DMS114 treated with DMSO at 0.1 percent for 48 hours (cell line): ENCODE measurements around the gene DGKD.

Experiments used
- DNase-seq: peaks from one replicate; lab custom pipeline; 2025; ENCODE audit not compliant: unreplicated experiment; lab: John Stamatoyannopoulos, UW

Gene DGKD

GRCh38 chr2:233492078-233492477 is 137.8 kb downstream of the DGKD start:
- no peak for DNase-seq

- no peak for DNase-seq
Observed at GRCh38 chr2:233492751-233493150, 138.5 kb downstream of the DGKD start.

DNA sequence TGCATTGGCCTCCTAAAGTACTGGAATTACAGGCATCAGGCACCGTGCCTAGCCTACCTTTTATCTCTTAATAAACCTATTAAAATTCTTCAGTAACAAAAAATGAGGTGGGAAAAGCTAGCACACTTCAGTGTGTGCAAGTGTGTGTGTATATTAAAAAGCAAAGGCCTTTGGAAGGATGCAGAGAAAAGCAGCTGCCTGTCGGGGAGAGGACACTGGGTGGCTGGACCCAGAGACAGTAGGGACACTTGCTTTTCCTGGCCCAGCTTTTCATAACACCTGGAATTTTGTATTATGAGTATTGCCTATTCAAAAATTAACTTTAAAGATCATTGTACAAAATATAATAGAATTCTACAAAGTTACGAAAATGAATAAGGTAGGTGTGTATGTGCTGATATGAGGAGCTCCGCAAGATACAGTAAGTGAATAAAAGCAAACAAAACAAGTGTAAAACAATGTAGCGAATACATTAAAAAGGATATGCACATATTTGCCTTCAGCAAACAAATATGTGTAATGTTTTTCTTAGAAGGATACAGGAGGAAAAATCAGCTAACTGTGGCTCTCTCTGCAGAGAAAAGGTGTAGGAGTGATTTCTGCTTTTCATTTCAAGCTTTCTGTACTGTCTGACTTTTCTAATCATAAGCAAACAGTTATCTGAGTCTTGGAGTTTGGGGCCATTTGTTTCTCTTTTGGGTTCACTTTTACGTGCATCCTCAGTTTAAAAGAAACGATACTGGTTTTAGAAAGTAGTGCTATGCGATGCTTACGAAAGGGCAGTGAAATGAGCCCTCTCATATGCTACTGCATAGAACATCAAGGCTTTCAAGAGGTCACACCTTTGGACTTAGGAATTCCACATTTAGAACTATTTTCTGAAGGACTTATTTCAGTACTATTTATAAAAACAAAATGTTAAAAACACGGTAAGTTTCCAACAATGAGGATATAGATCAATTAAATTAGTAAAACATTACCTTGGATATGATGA is 141.5 kb downstream of the DGKD start:
- DNase-seq: no peak

GRCh38 chr2:233497692-233498091 is 143.4 kb downstream of the DGKD start:
- DNase-seq: no peak

GRCh38 chr2:233498126-233498525 is 143.8 kb downstream of the DGKD start:
- DNase-seq: no peak

DNA sequence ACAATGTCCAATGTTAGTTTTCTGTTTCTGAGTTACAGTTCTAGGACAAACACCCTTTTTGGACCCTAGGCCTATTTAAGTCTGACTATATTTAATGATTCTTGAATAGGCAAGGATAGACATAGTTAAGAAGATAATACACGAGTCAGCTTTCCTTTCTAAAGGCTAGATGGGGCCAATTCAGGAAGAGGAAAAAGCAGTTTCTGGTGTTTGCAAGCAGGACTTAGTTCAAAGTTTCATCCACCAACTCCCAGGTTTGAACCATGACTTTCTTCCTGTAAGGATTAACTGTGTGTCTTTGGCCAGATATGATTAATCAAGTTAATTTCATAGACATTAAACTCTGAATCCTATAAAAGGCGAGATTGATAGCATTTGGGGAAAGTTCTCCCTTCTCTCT is 145.6 kb downstream of the DGKD start:
- no peak for DNase-seq

DNA sequence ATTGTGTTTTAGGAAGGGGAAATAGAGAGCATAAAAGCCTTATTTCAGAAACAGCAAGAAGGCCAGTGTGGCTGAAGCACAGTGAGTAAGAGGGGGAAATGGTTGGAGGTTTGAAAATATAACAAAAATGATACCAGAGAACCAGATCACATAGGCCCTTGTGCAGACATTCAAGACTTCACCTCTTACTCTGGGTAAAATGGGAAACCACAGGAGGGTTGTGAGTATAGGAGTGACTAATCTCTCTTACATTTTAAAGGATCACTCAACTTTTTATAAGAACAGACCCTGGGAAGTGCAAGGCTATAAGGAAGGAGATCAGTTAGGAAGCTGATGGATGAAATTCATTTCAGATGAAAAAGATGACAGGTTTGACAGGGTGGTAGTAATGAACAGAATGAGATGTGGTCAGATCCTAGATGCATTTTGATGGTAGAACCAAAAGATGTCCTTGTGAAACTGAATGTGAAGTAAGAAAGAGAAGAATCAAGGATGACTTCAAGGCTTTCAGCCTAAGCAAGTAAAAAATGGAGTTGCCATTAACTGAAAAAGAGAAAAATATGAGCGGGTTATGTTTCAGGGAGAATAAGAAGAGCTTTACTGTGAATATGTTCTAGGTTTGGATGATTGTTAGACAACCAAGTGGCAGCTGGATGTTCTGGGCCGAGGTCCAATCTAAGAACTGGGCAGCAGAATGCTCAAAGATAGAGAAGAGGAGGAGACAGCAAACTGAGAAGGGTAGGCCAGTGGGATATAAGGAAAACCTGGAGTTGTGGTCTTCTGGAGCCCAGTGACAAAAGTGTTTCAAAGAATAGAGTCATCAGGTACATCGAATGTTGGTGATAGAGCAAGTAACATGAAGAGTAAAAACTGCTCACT is 147.1 kb downstream of the DGKD start:
- no peak for DNase-seq

GRCh38 chr2:233503481-233503880 is 149.2 kb downstream of the DGKD start:
- DNase-seq: no peak

DNA sequence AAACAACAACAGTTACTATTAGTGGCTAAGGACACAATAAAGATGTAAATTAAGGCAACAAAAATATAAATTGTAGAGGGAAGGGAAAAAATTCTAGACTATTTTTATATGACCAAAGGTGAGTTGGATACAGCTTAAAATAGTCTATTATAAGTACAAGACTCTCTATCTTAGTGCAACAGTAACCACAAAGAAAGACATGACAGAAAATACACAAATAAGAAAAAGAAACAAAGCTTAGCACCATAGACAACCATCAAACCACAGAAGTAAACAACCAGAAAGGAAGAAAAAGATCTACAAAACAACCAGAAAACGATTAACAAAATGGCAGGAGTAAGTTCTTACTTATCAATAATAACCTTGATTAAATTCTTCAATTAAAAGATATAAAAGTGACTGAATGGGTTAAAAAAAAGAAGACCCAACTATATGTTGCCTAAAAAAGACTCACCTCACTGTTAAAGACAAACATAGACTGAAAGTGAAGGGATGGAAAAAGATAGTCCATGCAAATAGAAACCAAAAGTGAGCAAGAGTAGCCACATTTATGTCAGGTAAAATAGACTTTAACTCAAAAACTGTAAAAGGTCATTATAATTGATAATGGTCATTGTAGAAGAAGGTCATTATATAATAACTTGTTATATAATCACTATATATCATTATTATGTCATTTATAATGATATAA is 149.8 kb downstream of the DGKD start:
- no peak for DNase-seq

GRCh38 chr2:233513953-233514655 is 159.8 kb downstream of the DGKD start:
- DNase-seq: no peak

GRCh38 chr2:233519787-233520611 is 165.7 kb downstream of the DGKD start:
- no peak for DNase-seq
